Muscle layer of colon (tissue), 2 donors: ENCODE measurements around the gene LAMC1.
"Not testable (repeated sequence)": the region's sequence is repeated elsewhere in the genome, so short reads cannot be mapped to it uniquely, and the experiment has no call there.

Experiments used
- H3K27ac ChIP-seq: one replicate; pipeline ENCODE4 v1.7.0; 2013; ENCODE audit warnings: low read depth, mild to moderate bottlenecking, low read length, moderate library complexity
- H3K27me3 ChIP-seq, 2 donors: one replicate each; pipeline ENCODE4 v1.7.0; 2013; ENCODE audit warnings: low read length in 2 of 2, mild to moderate bottlenecking in 2 of 2; ENCODE audit not compliant: insufficient read depth in 2 of 2, control insufficient read depth in 1 of 2
- H3K36me3 ChIP-seq: one replicate; pipeline ENCODE4 v1.7.0; 2013; ENCODE audit warnings: mild to moderate bottlenecking, low read length; ENCODE audit not compliant: insufficient read depth
- H3K4me1 ChIP-seq: one replicate; pipeline ENCODE4 v1.7.0; 2013; ENCODE audit warnings: mild to moderate bottlenecking, low read length; ENCODE audit not compliant: insufficient read depth
- H3K4me3 ChIP-seq, 2 donors: one replicate each; pipeline ENCODE4 v1.7.0; 2013; ENCODE audit warnings: low read length in 2 of 2, low read depth in 1 of 2, mild to moderate bottlenecking in 1 of 2, moderate library complexity in 1 of 2
- H3K9ac ChIP-seq: one replicate; pipeline ENCODE4 v1.7.0; 2013; ENCODE audit warnings: low read length
- H3K9me3 ChIP-seq: one replicate; pipeline ENCODE4 v1.7.0; 2013; ENCODE audit warnings: mild to moderate bottlenecking, low read length
- donor health status: abdominal sarcoma.
- donor health status: Adenocarcinoma of cecum.

Gene LAMC1

DNA sequence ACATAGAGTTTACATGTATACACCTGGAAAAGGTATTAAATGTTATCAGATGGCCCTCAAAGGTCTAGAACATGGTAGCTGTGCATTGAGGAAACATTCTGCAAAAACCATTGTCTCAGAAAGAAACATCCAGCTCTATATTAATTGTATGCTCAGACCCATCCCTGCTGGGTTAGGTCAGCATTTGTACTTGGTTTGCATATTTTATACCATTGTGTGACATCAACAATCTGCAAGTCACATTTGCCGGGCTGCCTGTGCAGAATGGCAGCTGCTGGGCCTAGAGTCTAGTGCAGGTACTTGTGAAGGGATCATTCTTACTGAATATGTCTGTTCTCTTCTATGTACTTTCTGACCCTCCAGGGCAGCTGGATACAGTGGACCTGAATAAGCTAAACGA lies 119.0 kb downstream of the LAMC1 start:
- no peaks in the 10 kb centered on the region for H3K9me3 ChIP-seq
- no peaks in the 10 kb centered on the region for H3K27me3 ChIP-seq
- H3K36me3 ChIP-seq = peaks cover 29% of the 10 kb centered on the region
- H3K4me1 ChIP-seq = peaks cover 38% of the 10 kb centered on the region
- H3K9ac ChIP-seq = no peak overlapping the region
- H3K4me3 ChIP-seq = no peak overlapping the region
- H3K27ac ChIP-seq = no peak overlapping the region

DNA sequence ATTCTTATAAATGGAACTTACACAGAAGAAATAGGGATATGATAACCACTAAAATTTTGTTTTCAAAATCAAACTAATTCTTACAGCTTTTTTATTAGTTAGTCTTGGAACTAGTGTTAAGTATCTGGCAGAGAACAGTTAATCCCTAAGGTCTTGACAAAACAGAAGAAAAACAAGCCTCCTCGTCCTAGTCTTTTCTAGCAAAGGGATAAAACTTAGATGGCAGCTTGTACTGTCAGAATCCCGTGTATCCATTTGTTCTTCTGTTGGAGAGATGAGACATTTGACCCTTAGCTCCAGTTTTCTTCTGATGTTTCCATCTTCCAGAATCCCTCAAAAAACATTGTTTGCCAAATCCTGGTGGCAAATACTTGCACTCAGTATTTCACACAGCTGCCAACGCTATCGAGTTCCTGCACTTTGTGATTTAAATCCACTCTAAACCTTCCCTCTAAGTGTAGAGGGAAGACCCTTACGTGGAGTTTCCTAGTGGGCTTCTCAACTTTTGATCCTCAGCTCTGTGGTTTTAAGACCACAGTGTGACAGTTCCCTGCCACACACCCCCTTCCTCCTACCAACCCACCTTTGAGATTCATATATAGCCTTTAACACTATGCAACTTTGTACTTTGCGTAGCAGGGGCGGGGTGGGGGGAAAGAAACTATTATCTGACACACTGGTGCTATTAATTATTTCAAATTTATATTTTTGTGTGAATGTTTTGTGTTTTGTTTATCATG lies 120.5 kb downstream of the LAMC1 start:
- Histone ChIP-seq H3K36me3 (peaks cover 19% of the 10 kb centered on the region), H3K27me3 (no peaks in the 10 kb centered on the region), H3K4me1 (peaks cover 32% of the 10 kb centered on the region), H3K4me3 (no peak overlapping the region), H3K9ac (no peak overlapping the region), H3K27ac (no peak overlapping the region), H3K9me3 (no peaks in the 10 kb centered on the region)

DNA sequence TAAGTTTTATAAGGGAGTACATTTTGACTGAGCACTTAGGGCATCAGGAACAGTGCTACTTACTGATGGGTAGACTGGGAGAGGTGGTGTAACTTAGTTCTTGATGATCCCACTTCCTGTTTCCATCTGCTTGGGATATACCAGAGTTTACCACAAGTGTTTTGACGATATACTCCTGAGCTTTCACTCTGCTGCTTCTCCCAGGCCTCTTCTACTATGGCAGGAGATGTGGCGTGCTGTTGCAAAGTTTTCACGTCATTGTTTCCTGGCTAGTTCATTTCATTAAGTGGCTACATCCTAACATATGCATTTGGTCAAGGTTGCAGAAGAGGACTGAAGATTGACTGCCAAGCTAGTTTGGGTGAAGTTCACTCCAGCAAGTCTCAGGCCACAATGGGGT lies 121.5 kb downstream of the LAMC1 start:
- no peaks in the 10 kb centered on the region for H3K9me3 ChIP-seq
- no peak overlapping the region for H3K9ac ChIP-seq
- no peaks in the 10 kb centered on the region for H3K27me3 ChIP-seq
- no peak overlapping the region for H3K4me3 ChIP-seq
- no peak overlapping the region for H3K27ac ChIP-seq
- H3K36me3 ChIP-seq = peaks cover 19% of the 10 kb centered on the region
- peaks cover 28% of the 10 kb centered on the region for H3K4me1 ChIP-seq

GRCh38 chr1:183147735-183148134 lies 124.5 kb downstream of the LAMC1 start:
- Histone ChIP-seq H3K9ac (no peak overlapping the region), H3K4me1 (peaks cover 13% of the 10 kb centered on the region), H3K4me3 (no peak overlapping the region), H3K9me3 (no peaks in the 10 kb centered on the region), H3K27me3 (no peaks in the 10 kb centered on the region), H3K36me3 (peaks cover 9% of the 10 kb centered on the region), H3K27ac (no peak overlapping the region)

- Histone ChIP-seq H3K4me1 (peaks cover 13% of the 10 kb centered on the region), H3K27me3 (no peaks in the 10 kb centered on the region), H3K27ac (no peak overlapping the region), H3K36me3 (peaks cover 4% of the 10 kb centered on the region), H3K9ac (no peak overlapping the region), H3K4me3 (no peak overlapping the region), H3K9me3 (no peaks in the 10 kb centered on the region)
Measured at GRCh38 chr1:183148599-183148998, 125.4 kb downstream of the LAMC1 start.

GRCh38 chr1:183149273-183149672 lies 126.1 kb downstream of the LAMC1 start:
- Histone ChIP-seq H3K27ac (no peak overlapping the region), H3K4me3 (no peak overlapping the region), H3K27me3 (no peaks in the 10 kb centered on the region), H3K36me3 (peaks cover 4% of the 10 kb centered on the region), H3K4me1 (peaks cover 13% of the 10 kb centered on the region), H3K9me3 (no peaks in the 10 kb centered on the region), H3K9ac (no peak overlapping the region)

DNA sequence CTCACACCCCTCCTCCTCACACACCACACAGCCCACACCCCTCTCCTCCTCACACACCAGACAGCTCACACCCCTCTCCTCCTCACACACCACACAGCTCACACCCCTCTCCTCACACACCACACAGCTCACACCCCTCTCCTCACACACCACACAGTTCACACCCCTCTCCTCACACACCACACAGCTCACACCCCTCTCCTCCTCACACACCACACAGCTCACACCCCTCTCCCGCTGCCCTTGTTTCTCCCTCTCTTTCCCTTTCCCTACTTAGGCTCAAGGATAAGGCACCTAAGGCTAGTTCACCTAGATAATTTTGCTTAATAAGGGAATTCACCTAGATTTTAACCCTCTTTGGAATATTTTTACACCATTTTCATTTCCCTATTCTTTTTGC lies 126.8 kb downstream of the LAMC1 start:
- H3K9ac ChIP-seq, H3K27ac ChIP-seq, H3K27me3 ChIP-seq, H3K36me3 ChIP-seq, H3K9me3 ChIP-seq, H3K4me3 ChIP-seq: not testable (repeated sequence)
- peaks cover 13% of the 10 kb centered on the region for H3K4me1 ChIP-seq

GRCh38 chr1:183150445-183150844 lies 127.2 kb downstream of the LAMC1 start:
- Histone ChIP-seq H3K4me3 (no peak overlapping the region), H3K27ac (no peak overlapping the region), H3K9me3 (no peaks in the 10 kb centered on the region), H3K36me3 (no peaks in the 10 kb centered on the region), H3K9ac (no peak overlapping the region), H3K4me1 (peaks cover 13% of the 10 kb centered on the region), H3K27me3 (no peaks in the 10 kb centered on the region)

GRCh38 chr1:183152180-183152579 lies 129.0 kb downstream of the LAMC1 start:
- no peak overlapping the region for H3K9ac ChIP-seq

DNA sequence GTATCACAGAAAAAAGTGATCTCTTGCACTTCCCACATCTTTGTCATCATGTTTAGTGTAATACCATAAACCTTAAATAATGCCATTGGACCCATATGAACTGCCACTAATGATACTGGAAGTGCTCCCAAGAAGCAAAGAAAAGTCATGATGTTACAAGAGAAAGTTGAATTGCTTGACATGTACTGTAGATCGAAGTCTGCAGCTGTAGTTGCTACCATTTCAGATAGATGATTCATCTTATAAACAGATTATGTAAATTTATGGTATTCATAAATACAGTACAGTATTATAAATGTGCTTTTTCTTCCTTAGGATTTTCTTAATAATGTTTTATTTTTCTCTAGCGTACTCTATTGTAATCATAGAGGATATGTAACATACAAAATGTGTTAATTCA lies 132.7 kb downstream of the LAMC1 start:
- no peaks in the 10 kb centered on the region for H3K36me3 ChIP-seq
- H3K9me3 ChIP-seq = no peaks in the 10 kb centered on the region
- no peak overlapping the region for H3K4me3 ChIP-seq
- H3K4me1 ChIP-seq = no peaks in the 10 kb centered on the region
- no peak overlapping the region for H3K27ac ChIP-seq
- no peak overlapping the region for H3K9ac ChIP-seq
- no peaks in the 10 kb centered on the region for H3K27me3 ChIP-seq

More at GRCh38 chr1:183152180-183152579, 129.0 kb downstream of the LAMC1 start:
- H3K9me3 ChIP-seq = no peaks in the 10 kb centered on the region
- peaks cover 13% of the 10 kb centered on the region for H3K4me1 ChIP-seq
- no peak overlapping the region for H3K4me3 ChIP-seq
- H3K27ac ChIP-seq = no peak overlapping the region
- no peaks in the 10 kb centered on the region for H3K27me3 ChIP-seq
- H3K36me3 ChIP-seq = no peaks in the 10 kb centered on the region

- no peaks in the 10 kb centered on the region for H3K4me1 ChIP-seq
- H3K9ac ChIP-seq = no peak overlapping the region
- no peaks in the 10 kb centered on the region for H3K36me3 ChIP-seq
- no peaks in the 10 kb centered on the region for H3K9me3 ChIP-seq
- no peaks in the 10 kb centered on the region for H3K27me3 ChIP-seq
- no peak overlapping the region for H3K4me3 ChIP-seq
- no peak overlapping the region for H3K27ac ChIP-seq
Measured at GRCh38 chr1:183159960-183160359, 136.7 kb downstream of the LAMC1 start.

GRCh38 chr1:183161391-183161790 lies 138.2 kb downstream of the LAMC1 start:
- H3K4me3 ChIP-seq = no peak overlapping the region
- H3K9me3 ChIP-seq = no peaks in the 10 kb centered on the region
- no peaks in the 10 kb centered on the region for H3K4me1 ChIP-seq
- H3K27me3 ChIP-seq = no peaks in the 10 kb centered on the region
- no peak overlapping the region for H3K9ac ChIP-seq
- H3K36me3 ChIP-seq = no peaks in the 10 kb centered on the region
- H3K27ac ChIP-seq = no peak overlapping the region
